Psoas muscle (tissue), 8 donors: Measurements from ENCODE around the gene INKA1. TPM values are rescaled to one million over a fixed set of nuclear protein-coding genes. Genes with fewer than 3 reads are reported as not detected.
A peak's percentile ranks its signal among the peaks of the same experiment; 100 is the strongest.

Experiments
- ATAC-seq, 4 donors: fragments of 200-7000 bp; cut with Tn5 transposase; one replicate each; pipeline ENCODE4 v1.9.1; 2020; ENCODE audit warnings: moderate library complexity in 3 of 4, mild to moderate bottlenecking in 2 of 4
- DNase-seq, 2 donors: peaks; one replicate each; pipeline ENCODE4 v3.0.0-alpha.2; 2020
- H3K27ac ChIP-seq: fragments of 200-600 bp; one replicate; pipeline ENCODE4 v1.8.0; 2022
- H3K27me3 ChIP-seq, 3 donors: fragments of 200-600 bp in 1 of 3; one replicate each; pipeline versions ENCODE4 v1.6.1 to v1.8.0; 2013 to 2022; ENCODE audit warnings: low read length in 2 of 3, mild to moderate bottlenecking in 2 of 3, moderate library complexity in 1 of 3; ENCODE audit not compliant: insufficient read depth in 3 of 3
- H3K36me3 ChIP-seq, 2 donors: fragments of 200-600 bp in 1 of 2; one replicate each; pipeline versions ENCODE4 v1.6.1 to v1.8.0; 2013 to 2022; ENCODE audit warnings: low read depth in 1 of 2, mild to moderate bottlenecking in 1 of 2, moderate library complexity in 1 of 2; ENCODE audit not compliant: insufficient read depth in 1 of 2
- H3K4me1 ChIP-seq: fragments of 200-600 bp; one replicate; pipeline ENCODE4 v1.8.0; 2022
- H3K4me3 ChIP-seq: fragments of 200-600 bp; one replicate; pipeline ENCODE4 v1.8.0; 2022; ENCODE audit warnings: mild to moderate bottlenecking
- H3K9me3 ChIP-seq: fragments of 200-600 bp; one replicate; pipeline ENCODE4 v1.8.0; 2022
- WGBS, 3 donors: extraction: QIAGEN DNeasy Blood & Tissue Kit; methylation state at CpG; one replicate each; pipeline versions ENCODE4 v1.1.6 to v1.1.7; 2013; 5-methylcytosine and 5-hydroxymethylcytosine counted together
- intact Hi-C, 2 donors: fragments of 100-400 bp; cut with DNase I; formaldehyde crosslinking; loops; one replicate each; pipeline versions ENCODE4 v1.11.0 to v1.14.2; 2022
- long read RNA-seq, 2 donors: library from polyadenylated mRNA; unstranded; transcript quantifications; one replicate each; pipeline ENCODE4 v2.0.0, GENCODE V29; 2021
- polyA plus RNA-seq, 3 donors: library from polyadenylated mRNA; stranded (reverse); fragments of 200-250 nt; gene quantifications; one replicate each; pipeline ENCODE4 v1.2.3, GENCODE V29; 2013
- total RNA-seq, 4 donors: library from RNA; stranded (reverse); fragmentation: NEBNext Ultra II Directional in 2 of 4; extraction: Animal tissue kit (Norgen Biotek cat#: 25700) in 2 of 4; gene quantifications; one replicate each; pipeline versions ENCODE4 v1.2.1 to v1.2.4, GENCODE V29; 2021 to 2023
- TF ChIP-seq, protein P1 (sequence below): fragments of 200-600 bp; IDR thresholded peaks from one replicate; pipeline ENCODE4 v1.8.0; 2022; ENCODE audit warnings: antibody characterized with exemption
- donor health status: healthy with polysubstance abuse.
- donor health status: DM: no; HTN: no; CAD: no; lungs with moderate emphysema.
- donor health status: Bipolar disorder and iron deficiency.
- donor health status: healthy.
- donor health status: DM: yes; HTN: yes; CAD: no.
- donor health status: DM: no; HTN: no; CAD: no.
- donor health status: DM: no; HTN: no; CAD: no.
- donor health status: DM: yes; HTN: yes; CAD: no.

The INKA1 gene
- total RNA-seq = 10 to 100 TPM in 1 of 4 donors, 1 to 10 TPM in 3; 2.2 to 20.1 (median 3.6) TPM
- 1 to 10 TPM; 2.4 to 5.2 (median 3.6) TPM for polyA plus RNA-seq
- long read RNA-seq, donor 1, partial matches to known transcripts = 6 of 25 reads
- long read RNA-seq, donor 1, other reads (novel, unspliced or antisense) = 17 of 25 reads
- long read RNA-seq, donor 2, partial matches to known transcripts = 0 of 4 reads
- long read RNA-seq, donor 2, other reads (novel, unspliced or antisense) = 2 of 4 reads

DNA sequence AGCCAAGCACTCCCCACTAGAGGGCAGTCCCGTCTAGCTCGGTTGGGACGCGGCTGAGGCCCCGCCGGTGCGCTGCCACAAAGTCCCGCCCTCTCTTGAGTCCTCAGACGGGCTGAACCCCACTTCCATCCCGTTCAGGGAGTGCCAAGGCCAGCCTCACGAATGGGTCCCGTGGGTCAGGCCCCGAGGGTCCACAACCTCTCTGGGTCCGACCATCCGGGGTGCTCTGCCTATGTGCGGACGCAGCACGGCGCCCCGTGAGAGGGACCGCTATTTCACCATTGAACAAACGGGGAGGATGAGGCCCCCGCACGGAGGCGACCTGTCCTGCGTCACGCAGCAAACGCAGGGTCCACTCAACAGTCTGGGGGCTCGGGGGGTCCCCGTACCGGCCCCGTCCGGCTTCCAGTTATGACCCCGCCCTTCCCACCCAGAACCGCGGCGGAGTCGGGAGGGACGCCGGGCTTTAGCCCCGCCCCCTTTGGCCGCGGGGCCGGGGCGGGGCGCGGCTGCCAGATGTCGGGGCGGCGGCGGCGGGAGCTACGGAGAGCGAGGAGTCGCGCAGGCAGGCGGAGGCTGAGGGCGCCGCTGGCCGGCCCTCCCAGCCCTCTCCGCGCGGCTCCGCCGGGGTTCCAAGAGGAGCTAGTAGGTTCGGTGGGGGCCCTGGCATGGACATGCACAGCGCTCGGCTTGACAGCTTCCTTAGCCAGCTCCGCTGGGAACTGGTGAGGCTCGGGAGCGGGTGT is at the start of gene INKA1:
INKA1 (plus strand) TSS at position 543 of the 746 bp plus-strand sequence; CDS start at position 675, 132 bp downstream.
- ATAC-seq (peak; percentile 83 to 89 (median 84)), DNase-seq (peak; percentile 90 to 94)
- Histone ChIP-seq H3K4me3 (peak within 1 kb of the TSS; percentile 76), H3K9me3 (no peaks in the 10 kb centered on the region), H3K27ac (peak within 1 kb of the TSS; percentile 93), H3K27me3 (no peaks in the 10 kb centered on the region), H3K36me3 (peaks cover 0 to 7% of the 10 kb centered on the region in 2 donors), H3K4me1 (peaks cover 38% of the 10 kb centered on the region)
- intact Hi-C loops = loop anchor here (1.0 to 5.0 kb wide), 2 partner anchors 36 to 104 kb away; no protein-coding TSS in a partner anchor
- WGBS, 3 donors = 0 to 1% (median 1%) methylated on average over 60 to 71 of the region's 71 CpGs
- TF ChIP-seq, protein P1, sequence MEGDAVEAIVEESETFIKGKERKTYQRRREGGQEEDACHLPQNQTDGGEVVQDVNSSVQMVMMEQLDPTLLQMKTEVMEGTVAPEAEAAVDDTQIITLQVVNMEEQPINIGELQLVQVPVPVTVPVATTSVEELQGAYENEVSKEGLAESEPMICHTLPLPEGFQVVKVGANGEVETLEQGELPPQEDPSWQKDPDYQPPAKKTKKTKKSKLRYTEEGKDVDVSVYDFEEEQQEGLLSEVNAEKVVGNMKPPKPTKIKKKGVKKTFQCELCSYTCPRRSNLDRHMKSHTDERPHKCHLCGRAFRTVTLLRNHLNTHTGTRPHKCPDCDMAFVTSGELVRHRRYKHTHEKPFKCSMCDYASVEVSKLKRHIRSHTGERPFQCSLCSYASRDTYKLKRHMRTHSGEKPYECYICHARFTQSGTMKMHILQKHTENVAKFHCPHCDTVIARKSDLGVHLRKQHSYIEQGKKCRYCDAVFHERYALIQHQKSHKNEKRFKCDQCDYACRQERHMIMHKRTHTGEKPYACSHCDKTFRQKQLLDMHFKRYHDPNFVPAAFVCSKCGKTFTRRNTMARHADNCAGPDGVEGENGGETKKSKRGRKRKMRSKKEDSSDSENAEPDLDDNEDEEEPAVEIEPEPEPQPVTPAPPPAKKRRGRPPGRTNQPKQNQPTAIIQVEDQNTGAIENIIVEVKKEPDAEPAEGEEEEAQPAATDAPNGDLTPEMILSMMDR = peak; percentile 88

DNA sequence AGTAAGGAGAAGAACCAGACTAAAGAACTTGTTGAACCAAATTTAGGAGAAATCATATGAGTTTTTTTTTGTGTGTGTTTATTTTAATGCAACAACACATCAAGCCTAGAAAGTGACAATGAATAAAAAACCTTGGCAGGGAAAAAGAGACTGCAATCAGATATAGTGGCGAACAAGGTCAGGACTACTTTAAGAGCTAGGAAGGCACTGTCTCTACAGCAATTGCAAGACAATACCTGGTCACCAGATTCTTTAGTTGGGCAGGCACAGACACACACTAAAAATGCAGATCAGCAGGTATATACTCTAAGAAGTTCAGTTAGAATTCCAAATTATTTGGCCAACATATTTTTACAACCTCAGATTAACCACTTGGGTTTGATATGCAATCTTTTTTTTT is 48.5 kb upstream of the INKA1 start:
- peaks cover 0 to 4% of the 10 kb centered on the region in 2 donors for H3K36me3 ChIP-seq
- no peak for DNase-seq
- 47 to 60% (median 52%) methylated on average over 1 of the region's 1 CpG for WGBS, 3 donors
- H3K27me3 ChIP-seq = no peaks in the 10 kb centered on the region
- H3K9me3 ChIP-seq = no peaks in the 10 kb centered on the region
- H3K27ac ChIP-seq = no peak overlapping the region
- intact Hi-C loops = no loop called here
- peaks cover 28% of the 10 kb centered on the region for H3K4me1 ChIP-seq
- TF ChIP-seq, protein P1 = no peak
- ATAC-seq = peak in 1 of 4 donors; percentile 57
- no peak overlapping the region for H3K4me3 ChIP-seq

DNA sequence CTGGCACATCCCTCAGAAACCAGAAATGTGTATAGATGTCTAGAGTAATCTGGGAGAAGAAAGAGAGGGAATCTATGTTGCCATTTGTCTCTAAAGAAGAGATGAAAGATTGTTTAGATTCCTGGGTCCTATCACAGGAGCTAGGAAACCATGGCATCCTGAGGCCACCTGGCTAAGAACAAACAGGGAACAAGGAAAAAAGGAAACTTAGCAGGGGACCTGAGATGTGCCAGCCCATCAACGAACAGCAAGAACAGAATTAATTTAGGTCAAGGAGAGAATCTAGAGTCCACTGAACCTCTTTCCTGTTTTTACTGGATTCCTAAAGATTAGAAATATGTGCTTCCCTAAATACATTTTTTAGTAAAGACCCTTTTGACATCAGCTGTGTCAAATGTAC is 47.0 kb upstream of the INKA1 start:
- Histone ChIP-seq H3K4me3 (no peak overlapping the region), H3K27me3 (no peaks in the 10 kb centered on the region), H3K9me3 (no peaks in the 10 kb centered on the region), H3K4me1 (peaks cover 28% of the 10 kb centered on the region), H3K36me3 (peaks cover 0 to 4% of the 10 kb centered on the region in 2 donors), H3K27ac (no peak overlapping the region)
- intact Hi-C loops = no loop called here
- TF ChIP-seq, protein P1 = no peak
- DNase-seq = no peak
- WGBS, 3 donors = 52 to 64% (median 59%) methylated on average over 1 of the region's 1 CpG
- ATAC-seq = no peak

DNA sequence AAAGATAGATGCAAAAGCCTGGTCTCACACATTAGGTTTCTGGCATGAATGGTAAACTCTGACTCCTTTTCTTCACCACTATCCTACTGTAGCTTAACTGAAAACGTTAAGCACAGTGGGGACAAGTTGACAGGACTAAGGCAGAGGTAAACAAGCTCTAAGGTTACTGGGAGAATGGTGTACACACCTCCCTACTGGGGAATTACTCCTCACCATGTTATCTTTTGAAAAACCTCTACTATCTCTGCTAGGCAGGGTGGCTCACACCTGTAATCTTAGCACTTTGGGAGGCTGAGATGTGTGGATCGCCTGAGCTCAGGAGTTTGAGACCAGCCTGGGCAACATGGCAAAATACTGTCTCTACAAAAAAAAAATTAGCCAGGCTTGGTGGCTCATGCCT is 45.9 kb upstream of the INKA1 start:
- Histone ChIP-seq H3K4me1 (peaks cover 28% of the 10 kb centered on the region), H3K27me3 (no peaks in the 10 kb centered on the region), H3K27ac (no peak overlapping the region), H3K36me3 (no peaks in the 10 kb centered on the region), H3K4me3 (no peak overlapping the region), H3K9me3 (no peaks in the 10 kb centered on the region)
- DNase-seq = no peak
- ATAC-seq = no peak
- TF ChIP-seq, protein P1 = no peak
- WGBS, 3 donors = 62 to 65% (median 63%) methylated on average over 2 of the region's 2 CpGs
- intact Hi-C loops = no loop called here
